ENCODE data around the gene TPST2. TPM values are rescaled to one million over a fixed set of nuclear protein-coding genes. Genes with fewer than 3 reads are reported as not detected.

TPST2 gene
- total RNA-seq, 4 donors from 2014 or later, result 39.1 to 83.4 (median 60.6) TPM

GRCh38 chr22:26604368-26604767, 14.4 kb upstream of the TPST2 start:
- DNase-seq (ENCODE audit: low spot score in 2 of 2), result no peak
- Histone ChIP-seq H3K9me3 (no peaks in the 10 kb centered on the region), H3K36me3 (no peaks in the 10 kb centered on the region), H3K4me1 (no peaks in the 10 kb centered on the region), H3K27me3 (no peaks in the 10 kb centered on the region), H3K4me3 (no peak overlapping the region), H3K27ac (no peak overlapping the region)
- TF ChIP-seq POLR2A (IDR thresholded peaks at IDR 0.05), result no peak
- no peak for TF ChIP-seq CTCF (IDR thresholded peaks at IDR 0.05)
- TF ChIP-seq EP300 (IDR thresholded peaks at IDR 0.05), result no peak
- 76 to 78% methylated on average over 1 of the region's 1 CpG for WGBS, 2 donors

GRCh38 chr22:26602127-26602526, 12.2 kb upstream of the TPST2 start:
- DNase-seq (ENCODE audit: low spot score in 2 of 2), result no peak
- Histone ChIP-seq H3K9me3 (no peaks in the 10 kb centered on the region), H3K36me3 (no peaks in the 10 kb centered on the region), H3K4me1 (no peaks in the 10 kb centered on the region), H3K4me3 (no peak overlapping the region), H3K27me3 (no peaks in the 10 kb centered on the region), H3K27ac (no peak overlapping the region)
- TF ChIP-seq EP300 (IDR thresholded peaks at IDR 0.05) (no peak), POLR2A (IDR thresholded peaks at IDR 0.05) (no peak), CTCF (IDR thresholded peaks at IDR 0.05) (no peak)
- WGBS, 2 donors, result 73 to 78% methylated on average over 4 of the region's 4 CpGs

- no peaks in the 10 kb centered on the region for H3K9me3 ChIP-seq
- 80 to 85% methylated on average over 12 of the region's 12 CpGs for WGBS, 2 donors
- no peaks in the 10 kb centered on the region for H3K27me3 ChIP-seq
- H3K4me1 ChIP-seq, result no peaks in the 10 kb centered on the region
- H3K36me3 ChIP-seq, result no peaks in the 10 kb centered on the region
- no peak overlapping the region for H3K4me3 ChIP-seq
- DNase-seq (ENCODE audit: low spot score in 2 of 2), result no peak
- no peak for TF ChIP-seq EP300 (IDR thresholded peaks at IDR 0.05)
- TF ChIP-seq CTCF (IDR thresholded peaks at IDR 0.05), result no peak
- TF ChIP-seq POLR2A (IDR thresholded peaks at IDR 0.05), result no peak
- no peak overlapping the region for H3K27ac ChIP-seq
These were observed 11.8 kb upstream of the TPST2 start for GRCh38 chr22:26601726-26602125.

GRCh38 chr22:26599505-26599904, 9.6 kb upstream of the TPST2 start:
- H3K4me3 ChIP-seq, result no peak overlapping the region
- H3K27ac ChIP-seq, result no peak overlapping the region
- no peaks in the 10 kb centered on the region for H3K4me1 ChIP-seq
- H3K36me3 ChIP-seq, result no peaks in the 10 kb centered on the region
- no peak for DNase-seq (ENCODE audit: low spot score in 2 of 2)
- 76 to 78% methylated on average over 11 of the region's 11 CpGs for WGBS, 2 donors
- H3K9me3 ChIP-seq, result no peaks in the 10 kb centered on the region
- H3K27me3 ChIP-seq, result no peaks in the 10 kb centered on the region
- TF ChIP-seq POLR2A (IDR thresholded peaks at IDR 0.05) (no peak), CTCF (IDR thresholded peaks at IDR 0.05) (no peak), EP300 (IDR thresholded peaks at IDR 0.05) (no peak)

- Histone ChIP-seq H3K9me3 (no peaks in the 10 kb centered on the region), H3K27me3 (no peaks in the 10 kb centered on the region), H3K4me3 (no peak overlapping the region), H3K4me1 (peaks cover 0 to 2% (median 0%) of the 10 kb centered on the region in 4 donors), H3K27ac (no peak overlapping the region), H3K36me3 (no peaks in the 10 kb centered on the region)
- TF ChIP-seq EP300 (IDR thresholded peaks at IDR 0.05) (no peak), CTCF (IDR thresholded peaks at IDR 0.05) (no peak), POLR2A (IDR thresholded peaks at IDR 0.05) (no peak)
- DNase-seq (ENCODE audit: low spot score in 2 of 2), result no peak
- 85 to 87% methylated on average over 4 of the region's 4 CpGs for WGBS, 2 donors
These were observed 7.5 kb upstream of the TPST2 start for GRCh38 chr22:26597480-26597879.

Measured in tibial nerve (tissue), 4 donors.